ENCODE data around the gene PRUNE2.

The PRUNE2 gene

GRCh38 chr9:76725011-76725546 lies 180.8 kb downstream of the PRUNE2 start:
- Histone ChIP-seq H3K36me3 (ENCODE audit: low read depth) (no peaks in the 10 kb centered on the region), H3K27ac (ENCODE audit: poor library complexity, severe bottlenecking) (no peak overlapping the region), H3K9me3 (ENCODE audit: severe bottlenecking) (no peaks in the 10 kb centered on the region), H3K4me1 (ENCODE audit: insufficient read depth, poor library complexity, severe bottlenecking) (no peaks in the 10 kb centered on the region), H3K4me3 (ENCODE audit: severe bottlenecking) (no peak overlapping the region), H3K27me3 (ENCODE audit: insufficient read depth, poor library complexity, severe bottlenecking) (no peaks in the 10 kb centered on the region)
- ATAC-seq (ENCODE audit: low read depth), result no peak
- DNase-seq (ENCODE audit: low spot score), result no peak
- TF ChIP-seq CTCF (IDR thresholded peaks at IDR 0.05; ENCODE audit: poor library complexity, severe bottlenecking), result no peak

GRCh38 chr9:76720245-76720644 lies 185.7 kb downstream of the PRUNE2 start:
- DNase-seq (ENCODE audit: low spot score), result no peak
- no peak overlapping the region for H3K27ac ChIP-seq (ENCODE audit: poor library complexity, severe bottlenecking)
- H3K4me3 ChIP-seq (ENCODE audit: severe bottlenecking), result no peak overlapping the region
- H3K4me1 ChIP-seq (ENCODE audit: insufficient read depth, poor library complexity, severe bottlenecking), result no peaks in the 10 kb centered on the region
- no peak for ATAC-seq (ENCODE audit: low read depth)
- no peaks in the 10 kb centered on the region for H3K27me3 ChIP-seq (ENCODE audit: insufficient read depth, poor library complexity, severe bottlenecking)
- no peaks in the 10 kb centered on the region for H3K36me3 ChIP-seq (ENCODE audit: low read depth)
- H3K9me3 ChIP-seq (ENCODE audit: severe bottlenecking), result no peaks in the 10 kb centered on the region
- no peak for TF ChIP-seq CTCF (IDR thresholded peaks at IDR 0.05; ENCODE audit: poor library complexity, severe bottlenecking)

GRCh38 chr9:76718166-76718565 lies 187.7 kb downstream of the PRUNE2 start:
- H3K4me3 ChIP-seq (ENCODE audit: severe bottlenecking), result no peak overlapping the region
- H3K27me3 ChIP-seq (ENCODE audit: insufficient read depth, poor library complexity, severe bottlenecking), result no peaks in the 10 kb centered on the region
- H3K4me1 ChIP-seq (ENCODE audit: insufficient read depth, poor library complexity, severe bottlenecking), result no peaks in the 10 kb centered on the region
- no peak overlapping the region for H3K27ac ChIP-seq (ENCODE audit: poor library complexity, severe bottlenecking)
- no peaks in the 10 kb centered on the region for H3K36me3 ChIP-seq (ENCODE audit: low read depth)
- TF ChIP-seq CTCF (IDR thresholded peaks at IDR 0.05; ENCODE audit: poor library complexity, severe bottlenecking), result no peak
- H3K9me3 ChIP-seq (ENCODE audit: severe bottlenecking), result no peaks in the 10 kb centered on the region
- DNase-seq (ENCODE audit: low spot score) (no peak), ATAC-seq (ENCODE audit: low read depth) (no peak)

- no peaks in the 10 kb centered on the region for H3K4me1 ChIP-seq (ENCODE audit: insufficient read depth, poor library complexity, severe bottlenecking)
- no peaks in the 10 kb centered on the region for H3K27me3 ChIP-seq (ENCODE audit: insufficient read depth, poor library complexity, severe bottlenecking)
- no peaks in the 10 kb centered on the region for H3K9me3 ChIP-seq (ENCODE audit: severe bottlenecking)
- no peak overlapping the region for H3K27ac ChIP-seq (ENCODE audit: poor library complexity, severe bottlenecking)
- no peak overlapping the region for H3K4me3 ChIP-seq (ENCODE audit: severe bottlenecking)
- TF ChIP-seq CTCF (IDR thresholded peaks at IDR 0.05; ENCODE audit: poor library complexity, severe bottlenecking), result no peak
- no peaks in the 10 kb centered on the region for H3K36me3 ChIP-seq (ENCODE audit: low read depth)
- DNase-seq (ENCODE audit: low spot score), result no peak
- no peak for ATAC-seq (ENCODE audit: low read depth)
Observed at GRCh38 chr9:76717613-76718012, 188.3 kb downstream of the PRUNE2 start.

- ATAC-seq (ENCODE audit: low read depth) (no peak), DNase-seq (ENCODE audit: low spot score) (no peak)
- no peaks in the 10 kb centered on the region for H3K27me3 ChIP-seq (ENCODE audit: insufficient read depth, poor library complexity, severe bottlenecking)
- no peaks in the 10 kb centered on the region for H3K4me1 ChIP-seq (ENCODE audit: insufficient read depth, poor library complexity, severe bottlenecking)
- TF ChIP-seq CTCF (IDR thresholded peaks at IDR 0.05; ENCODE audit: poor library complexity, severe bottlenecking), result no peak
- H3K36me3 ChIP-seq (ENCODE audit: low read depth), result no peaks in the 10 kb centered on the region
- H3K4me3 ChIP-seq (ENCODE audit: severe bottlenecking), result no peak overlapping the region
- H3K27ac ChIP-seq (ENCODE audit: poor library complexity, severe bottlenecking), result no peak overlapping the region
- no peaks in the 10 kb centered on the region for H3K9me3 ChIP-seq (ENCODE audit: severe bottlenecking)
Observed at GRCh38 chr9:76717176-76717575, 188.7 kb downstream of the PRUNE2 start.

All from RWPE2 (cell line).